HCT116 (cell line): ENCODE results near the gene PHYH. TPM values are rescaled to one million over a fixed set of nuclear protein-coding genes. Genes with fewer than 3 reads are reported as not detected.

Experiments used
- ATAC-seq: fragments of 200-7000 bp; cut with Tn5 transposase; 2 replicates; pipeline ENCODE4 v1.9.1; 2020; ENCODE audit warnings: mild to moderate bottlenecking, moderate library complexity
- Bru-seq: library from RNA; stranded (reverse); fragments of 400-500 nt; gene quantifications from one replicate; lab custom pipeline; 2021; lab: Mats Ljungman, UMichigan
- BruChase-seq, 2 experiments: library from RNA; stranded (reverse); fragments of 400-500 nt; gene quantifications; one replicate each; lab custom pipeline; 2021; lab: Mats Ljungman, UMichigan
- BruUV-seq: library from RNA; stranded (reverse); fragments of 400-500 nt; replicated peaks from 2 replicates; lab custom pipeline; 2021; lab: Mats Ljungman, UMichigan
- CTCF ChIA-PET: fragments of 300-600 bp; sonication (Branson Sonifier 250); formaldehyde crosslinking; loops from one replicate; lab custom pipeline; 2021; ENCODE audit warnings: antibody characterized with exemption; lab: Charles Lee
- POLR2A ChIA-PET: fragments of 300-600, 350-600 bp; sonication (Branson Sonifier 250); formaldehyde crosslinking; loops from one replicate; lab custom pipeline; 2021; ENCODE audit warnings: antibody characterized with exemption; lab: Charles Lee
- RAD21 ChIA-PET, 2 experiments: fragments of 300-600 bp; sonication (Branson Sonifier 250); formaldehyde crosslinking; loops; one replicate each; lab custom pipeline; 2023; ENCODE audit warnings: low total read pairs in 2 of 2; ENCODE audit not compliant: uncharacterized antibody in 2 of 2, unreplicated experiment in 2 of 2, low non-redundant PET in 1 of 2; lab: Charles Lee
- DNase-seq: peaks from one replicate; pipeline ENCODE4 v3.0.0-alpha.2; 2010; ENCODE audit warnings: low read depth, low spot score
- H2AFZ ChIP-seq: fragments of 200-600 bp; shearing (Covaris generic), sonication (generic); 2 replicates; pipeline ENCODE4 v1.6.1; 2017; ENCODE audit warnings: low read depth, mixed run types, mixed read lengths, antibody characterized with exemption, low read length; ENCODE audit not compliant: poor library complexity, severe bottlenecking
- H3K27ac ChIP-seq: 2 replicates; pipeline ENCODE4 v1.5.1; 2012; ENCODE audit warnings: low read depth, low read length
- H3K27me3 ChIP-seq: fragments of 200-600 bp; sonication (generic); 2 replicates; pipeline ENCODE4 v1.6.1; 2016; ENCODE audit warnings: mixed run types, low read length, mixed read lengths; ENCODE audit not compliant: insufficient read depth
- H3K36me3 ChIP-seq, 2 experiments: fragments of 200-500 bp in 1 of 2; fragments of 200-600 bp in 1 of 2; sonication (Bioruptor generic) in 1 of 2; sonication (generic) in 1 of 2; 2 replicates each; pipeline versions ENCODE4 v1.5.1 to v1.6.1; 2014 to 2016; ENCODE audit warnings: low read length in 2 of 2, inconsistent platforms in 1 of 2, mixed read lengths in 1 of 2, mixed run types in 1 of 2; ENCODE audit not compliant: insufficient read depth in 2 of 2, control insufficient read depth in 1 of 2
- H3K4me1 ChIP-seq, 2 experiments: fragments of 200-600 bp in 1 of 2; sonication (generic) in 1 of 2; 2 replicates each; pipeline versions ENCODE4 v1.5.1 to v1.6.1; 2012 to 2017; ENCODE audit warnings: low read length in 2 of 2, inconsistent platforms in 1 of 2, mild to moderate bottlenecking in 1 of 2, mixed read lengths in 1 of 2, mixed run types in 1 of 2, moderate library complexity in 1 of 2; ENCODE audit not compliant: insufficient read depth in 2 of 2, control insufficient read depth in 1 of 2
- H3K4me2 ChIP-seq: fragments of 200-600 bp; sonication (generic); 2 replicates; pipeline ENCODE4 v1.6.1; 2017; ENCODE audit warnings: mixed run types, low read length, mixed read lengths
- H3K4me3 ChIP-seq, 2 experiments: fragments of 200-600 bp in 1 of 2; sonication (generic) in 1 of 2; replicated peaks in 1 of 2; 2 replicates each; pipeline ENCODE4 v1.5.1; 2011 to 2016; ENCODE audit warnings: low read length in 2 of 2, control low read depth in 1 of 2, low read depth in 1 of 2, mild to moderate bottlenecking in 1 of 2, mixed read lengths in 1 of 2, mixed run types in 1 of 2
- H3K79me2 ChIP-seq: fragments of 200-600 bp; sonication (generic); 2 replicates; pipeline ENCODE4 v1.6.1; 2017; ENCODE audit warnings: mild to moderate bottlenecking, mixed run types, low read length, moderate library complexity, mixed read lengths; ENCODE audit not compliant: insufficient read depth
- H3K9ac ChIP-seq: fragments of 200-600 bp; sonication (generic); 2 replicates; pipeline ENCODE4 v1.6.1; 2016; ENCODE audit warnings: low read length, mixed read lengths
- H3K9me2 ChIP-seq: fragments of 200-600 bp; sonication (generic), shearing (Covaris generic); 2 replicates; pipeline ENCODE4 v1.6.1; 2017; ENCODE audit warnings: mixed run types, mild to moderate bottlenecking, moderate library complexity; ENCODE audit not compliant: insufficient read depth
- H3K9me3 ChIP-seq, 2 experiments: fragments of 200-500 bp in 1 of 2; fragments of 200-600 bp in 1 of 2; sonication (Bioruptor generic) in 1 of 2; sonication (generic) in 1 of 2; 2 replicates each; pipeline ENCODE4 v1.6.1; 2014 to 2017; ENCODE audit warnings: low read length in 2 of 2, mixed read lengths in 2 of 2, inconsistent platforms in 1 of 2, low read depth in 1 of 2, mild to moderate bottlenecking in 1 of 2, mixed run types in 1 of 2, moderate library complexity in 1 of 2; ENCODE audit not compliant: control insufficient read depth in 1 of 2, insufficient read depth in 1 of 2
- H4K20me1 ChIP-seq: fragments of 200-600 bp; sonication (generic), shearing (Covaris generic); 2 replicates; pipeline ENCODE4 v1.6.1; 2017; ENCODE audit warnings: mixed run types, mild to moderate bottlenecking, moderate library complexity; ENCODE audit not compliant: insufficient read depth
- CEBPB ChIP-seq: IDR thresholded peaks from 2 replicates; pipeline ENCODE4 v1.6.1; 2012; ENCODE audit warnings: low read depth
- JUND ChIP-seq: IDR thresholded peaks from 2 replicates; pipeline ENCODE4 v1.6.1; 2012
- POLR2A ChIP-seq: IDR thresholded peaks from 2 replicates; pipeline ENCODE4 v1.7.0; 2011; ENCODE audit warnings: borderline replicate concordance; ENCODE audit not compliant: insufficient read depth, insufficient read length; ENCODE audit errors: extremely low read depth
- POLR2AphosphoS5 ChIP-seq: IDR thresholded peaks from 2 replicates; pipeline ENCODE4 v1.6.1; 2011; ENCODE audit warnings: mild to moderate bottlenecking, low read depth, low read length, moderate library complexity
- SIN3A ChIP-seq: IDR thresholded peaks from 2 replicates; pipeline ENCODE4 v1.6.1; 2012; ENCODE audit warnings: low read depth
- TCF7L2 ChIP-seq: IDR thresholded peaks from 2 replicates; pipeline ENCODE4 v1.7.0; 2011; ENCODE audit warnings: borderline replicate concordance, inconsistent platforms; ENCODE audit not compliant: insufficient read depth, insufficient read length; ENCODE audit errors: extremely low read depth
- YY1 ChIP-seq: IDR thresholded peaks from 2 replicates; pipeline ENCODE4 v1.6.1; 2011; ENCODE audit warnings: low read length, low read depth, moderate library complexity, mild to moderate bottlenecking; ENCODE audit not compliant: insufficient replicate concordance; ENCODE audit errors: extremely low read depth
- ZFX ChIP-seq: fragments of 450-650 bp; IDR thresholded peaks from 2 replicates; pipeline ENCODE4 v1.6.1; 2017
- intact Hi-C: fragments of 100-400 bp; cut with micrococcal nuclease; formaldehyde crosslinking; loops from 2 replicates; pipeline ENCODE4 v1.10.0; 2022
- long read RNA-seq: library from polyadenylated mRNA; unstranded; transcript quantifications from one replicate; pipeline ENCODE4 v2.0.0, GENCODE V29; 2021; ENCODE audit not compliant: unreplicated experiment
- polyA plus RNA-seq: library from polyadenylated mRNA; unstranded; fragments of >200 nt; gene quantifications from 2 replicates; pipeline ENCODE4 v1.2.1, GENCODE V29; 2012; ENCODE audit warnings: missing spikeins
- total RNA-seq: library from RNA; stranded (reverse); gene quantifications from one replicate; pipeline ENCODE4 v1.2.1, GENCODE V29; 2021; ENCODE audit not compliant: unreplicated experiment
- TF ChIP-seq, protein P1 (sequence below): IDR thresholded peaks from 2 replicates; pipeline ENCODE4 v1.6.1; 2012

The PHYH gene
- total RNA-seq (15.3 TPM), Bru-seq, nascent RNA (percentile 47 among the genes with signal in this experiment), BruChase-seq, experiment 1, labeled RNA remaining after a 6-hour chase (percentile 52 among the genes with signal in this experiment), BruChase-seq, experiment 2, labeled RNA remaining after a 2-hour chase (percentile 42 among the genes with signal in this experiment)
- polyA plus RNA-seq, result 9.1 and 12.2 TPM in 2 replicates
- long read RNA-seq, transcript PHYH-201 (9 exons, 1,577 nt), result major isoform, 24 of 29 reads
- long read RNA-seq, partial matches to known transcripts, result 1 of 29 reads
- long read RNA-seq, other reads (novel, unspliced or antisense), result 4 of 29 reads

DNA sequence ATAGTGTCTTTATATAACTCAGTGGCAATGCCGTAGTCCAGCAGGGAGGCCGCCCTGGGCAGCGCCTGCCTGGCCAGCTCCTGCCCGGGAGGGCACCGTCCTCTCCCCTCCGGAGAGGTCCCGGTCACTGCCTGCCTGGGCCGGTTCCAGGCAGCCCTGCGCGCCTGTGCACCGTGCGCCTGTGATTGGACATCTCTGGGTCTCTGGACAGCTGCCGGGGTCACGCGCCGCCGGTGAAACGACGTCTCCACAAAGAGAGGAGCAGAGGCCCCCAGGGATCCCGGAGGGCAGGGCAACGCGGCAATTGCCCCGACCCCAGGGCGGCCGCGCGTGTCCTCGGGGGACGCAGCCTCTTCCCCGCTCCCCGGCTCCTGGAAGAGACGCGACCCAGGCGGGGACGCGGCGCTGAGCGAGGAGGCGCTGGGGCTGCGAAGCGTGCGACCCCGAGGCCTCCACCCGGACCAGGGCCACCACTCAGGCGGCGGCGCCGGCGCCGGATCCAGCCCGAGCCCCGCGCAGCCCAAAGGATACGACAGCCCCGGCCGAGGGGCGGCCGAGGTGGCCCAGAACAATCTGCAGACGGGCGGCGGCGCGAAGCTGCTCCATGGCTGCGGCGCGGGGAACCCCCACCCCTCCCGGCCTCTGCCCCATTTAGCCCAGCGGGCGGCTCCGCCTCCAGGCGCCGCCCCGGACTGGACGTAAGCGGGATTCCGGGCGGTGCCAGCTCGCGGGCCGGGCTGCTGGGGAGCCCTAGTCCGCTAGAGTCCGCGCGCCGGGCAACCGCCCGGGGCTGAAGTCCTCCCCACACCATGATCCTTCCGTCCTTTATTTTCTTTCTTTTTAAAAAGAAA is at the start of gene PHYH:
Gene PHYH, minus strand, starts transcription at position 628 of the 851 bp plus-strand sequence. Its CDS starts 22 bp downstream, at position 606.
- Histone ChIP-seq H3K4me3 (peak within 1 kb of the TSS; percentile 53 to 68), H3K79me2 (no peaks in the 10 kb centered on the region), H3K27ac (peak within 1 kb of the TSS; percentile 85), H3K27me3 (no peaks in the 10 kb centered on the region), H4K20me1 (no peaks in the 10 kb centered on the region), H3K4me2 (peak within 1 kb of the TSS; percentile 96), H3K9me3 (no peaks in the 10 kb centered on the region), H2AFZ (peak within 1 kb of the TSS; percentile 54), H3K9ac (peak within 1 kb of the TSS; percentile 76), H3K36me3 (no peaks in the 10 kb centered on the region), H3K4me1 (peaks cover 15 to 34% of the 10 kb centered on the region in 2 experiments), H3K9me2 (no peaks in the 10 kb centered on the region)
- intact Hi-C loops, result loop anchor here (5.0 kb wide), 1 partner anchor 77 kb away; no protein-coding TSS in a partner anchor
- ChIA-PET CTCF (interaction anchor here (0.6 kb wide), 1 partner anchor 83 kb away, joined by 4 read pairs; no protein-coding TSS in a partner anchor), POLR2A (interaction anchor here (0.6 to 1.1 kb wide), 3 partner anchors 9 to 188 kb away, joined by 3 to 5 read pairs (median 3); no protein-coding TSS in a partner anchor), RAD21 (interaction anchor here in 1 of 2 experiments (0.7 kb wide), 1 partner anchor 561 kb away, joined by 3 read pairs; no protein-coding TSS in a partner anchor)
- DNase-seq (peak; percentile 64), ATAC-seq (peak; percentile 81)
- no TSS peak for BruUV-seq
- TF ChIP-seq POLR2A, result peak; percentile 67
- peak; percentile 23 for TF ChIP-seq SIN3A
- TF ChIP-seq, protein P1, sequence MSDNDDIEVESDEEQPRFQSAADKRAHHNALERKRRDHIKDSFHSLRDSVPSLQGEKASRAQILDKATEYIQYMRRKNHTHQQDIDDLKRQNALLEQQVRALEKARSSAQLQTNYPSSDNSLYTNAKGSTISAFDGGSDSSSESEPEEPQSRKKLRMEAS, result peak; percentile 77
- peak; percentile 16 for TF ChIP-seq TCF7L2
- peak; percentile 38 for TF ChIP-seq YY1
- no peak for TF ChIP-seq CEBPB
- peak; percentile 89 for TF ChIP-seq ZFX
- TF ChIP-seq POLR2AphosphoS5, result peak; percentile 92
- TF ChIP-seq JUND, result no peak
